H9 (cell line): ENCODE measurements around the gene IFFO2. TPM values are rescaled to one million over a fixed set of nuclear protein-coding genes. Genes with fewer than 3 reads are reported as not detected.

Source experiments
- DNase-seq: peaks from one replicate; pipeline ENCODE4 v3.0.0-alpha.2; 2017
- H2AFZ ChIP-seq: one replicate; pipeline ENCODE4 v1.6.1; 2013; ENCODE audit warnings: mild to moderate bottlenecking, low read length, control low read depth, moderate library complexity
- H2AK5ac ChIP-seq: 2 replicates; pipeline ENCODE4 v1.6.1; 2013; ENCODE audit warnings: low read length, control low read depth, mixed read lengths; ENCODE audit not compliant: insufficient read length
- H2BK120ac ChIP-seq: one replicate; pipeline ENCODE4 v1.6.1; 2013; ENCODE audit warnings: low read depth, mild to moderate bottlenecking, low read length, control low read depth, inconsistent platforms; ENCODE audit not compliant: poor library complexity, severe bottlenecking
- H2BK12ac ChIP-seq: 2 replicates; pipeline ENCODE4 v1.6.1; 2013; ENCODE audit warnings: low read length, control low read depth, mixed read lengths, low read depth; ENCODE audit not compliant: insufficient read length
- H2BK15ac ChIP-seq: 2 replicates; pipeline ENCODE4 v1.6.1; 2013; ENCODE audit warnings: low read depth, low read length, control low read depth
- H2BK20ac ChIP-seq: one replicate; pipeline ENCODE4 v1.6.1; 2013; ENCODE audit warnings: low read depth, mild to moderate bottlenecking, low read length, control low read depth, inconsistent platforms; ENCODE audit not compliant: poor library complexity, severe bottlenecking
- H2BK5ac ChIP-seq: 2 replicates; pipeline ENCODE4 v1.6.1; 2013; ENCODE audit warnings: low read length, control low read depth, mixed read lengths; ENCODE audit not compliant: insufficient read length
- H3K14ac ChIP-seq: 2 replicates; pipeline ENCODE4 v1.6.1; 2013; ENCODE audit warnings: low read length, control low read depth; ENCODE audit not compliant: insufficient read depth
- H3K18ac ChIP-seq: 2 replicates; pipeline ENCODE4 v1.6.1; 2013; ENCODE audit warnings: low read depth, mild to moderate bottlenecking, mixed read lengths, low read length, control low read depth; ENCODE audit not compliant: insufficient read length
- H3K23ac ChIP-seq: 2 replicates; pipeline ENCODE4 v1.6.1; 2013; ENCODE audit warnings: low read length, control low read depth, mixed read lengths, low read depth; ENCODE audit not compliant: insufficient read length
- H3K23me2 ChIP-seq: 2 replicates; pipeline ENCODE4 v1.6.1; 2013; ENCODE audit warnings: low read depth, mild to moderate bottlenecking, mixed read lengths, low read length, control low read depth; ENCODE audit not compliant: insufficient read length, poor library complexity, severe bottlenecking
- H3K27ac ChIP-seq: 2 replicates; pipeline ENCODE4 v1.5.1; 2013; ENCODE audit warnings: low read length, control low read depth, mixed read lengths, low read depth; ENCODE audit not compliant: insufficient read length
- H3K27me3 ChIP-seq: 2 replicates; pipeline ENCODE4 v1.6.1; 2013; ENCODE audit warnings: low read length, control low read depth, inconsistent platforms; ENCODE audit not compliant: insufficient read depth
- H3K4ac ChIP-seq: 2 replicates; pipeline ENCODE4 v1.6.1; 2013; ENCODE audit warnings: low read depth, mild to moderate bottlenecking, control low read depth, inconsistent platforms, low read length, moderate library complexity
- H3K4me1 ChIP-seq: 2 replicates; pipeline ENCODE4 v1.6.1; 2013; ENCODE audit warnings: low read length, control low read depth, inconsistent platforms; ENCODE audit not compliant: insufficient read depth
- H3K4me2 ChIP-seq: 2 replicates; pipeline ENCODE4 v1.6.1; 2013; ENCODE audit warnings: low read length, control low read depth, mixed read lengths; ENCODE audit not compliant: insufficient read length, insufficient read depth
- H3K56ac ChIP-seq: 2 replicates; pipeline ENCODE4 v1.6.1; 2013; ENCODE audit warnings: low read depth, mild to moderate bottlenecking, mixed read lengths, low read length, control low read depth; ENCODE audit not compliant: insufficient read length
- H3K79me1 ChIP-seq: 2 replicates; pipeline ENCODE4 v1.6.1; 2013; ENCODE audit warnings: low read depth, mild to moderate bottlenecking, moderate library complexity, low read length, control low read depth, inconsistent platforms; ENCODE audit not compliant: insufficient read depth, poor library complexity, severe bottlenecking
- H3K79me2 ChIP-seq: 2 replicates; pipeline ENCODE4 v1.6.1; 2013; ENCODE audit warnings: low read length, control low read depth, inconsistent platforms; ENCODE audit not compliant: insufficient read depth
- H3K9ac ChIP-seq: 2 replicates; pipeline ENCODE4 v1.6.1; 2013; ENCODE audit warnings: low read length, control low read depth, mixed read lengths; ENCODE audit not compliant: insufficient read length; ENCODE audit errors: extremely low read depth
- H3K9me3 ChIP-seq: one replicate; pipeline ENCODE4 v1.6.1; 2013; ENCODE audit warnings: low read depth, low read length, inconsistent platforms; ENCODE audit not compliant: control insufficient read depth
- H3T11ph ChIP-seq: one replicate; pipeline ENCODE4 v1.6.1; 2013; ENCODE audit warnings: mild to moderate bottlenecking, low read length, control low read depth, inconsistent platforms
- H4K20me1 ChIP-seq: one replicate; pipeline ENCODE4 v1.6.1; 2013; ENCODE audit not compliant: control insufficient read depth, insufficient read length, insufficient read depth
- H4K5ac ChIP-seq: 2 replicates; pipeline ENCODE4 v1.6.1; 2013; ENCODE audit warnings: low read depth, mild to moderate bottlenecking, mixed read lengths, low read length, control low read depth; ENCODE audit not compliant: insufficient read length
- H4K8ac ChIP-seq: replicated peaks from 2 replicates; pipeline ENCODE4 v1.6.1; 2013; ENCODE audit warnings: low read length, control low read depth, mixed read lengths, low read depth; ENCODE audit not compliant: insufficient read length
- H4K91ac ChIP-seq: 2 replicates; pipeline ENCODE4 v1.6.1; 2013; ENCODE audit warnings: low read depth, mild to moderate bottlenecking, moderate library complexity, mixed read lengths, low read length, control low read depth; ENCODE audit not compliant: insufficient read length
- H3K27ac Mint-ChIP-seq, 3 experiments: 2 replicates in 2 of 3; 3 replicates in 1 of 3; pipeline ENCODE4 v1.8.0; 2020 to 2021; ENCODE audit warnings: mixed read lengths in 3 of 3, mild to moderate bottlenecking in 1 of 3, moderate library complexity in 1 of 3
- H3K27me3 Mint-ChIP-seq: 2 replicates; pipeline ENCODE4 v1.8.0; 2021; ENCODE audit warnings: low read depth, mild to moderate bottlenecking, moderate library complexity, mixed read lengths
- H3K36me3 Mint-ChIP-seq, 3 experiments: 2 replicates in 2 of 3; 3 replicates in 1 of 3; pipeline ENCODE4 v1.8.0; 2020 to 2021; ENCODE audit warnings: low read depth in 3 of 3, mixed read lengths in 3 of 3; ENCODE audit not compliant: insufficient read depth in 1 of 3
- H3K4me1 Mint-ChIP-seq, 2 experiments: 2 replicates each; pipeline ENCODE4 v1.8.0; 2020; ENCODE audit warnings: mixed read lengths in 2 of 2
- H3K4me3 Mint-ChIP-seq, 2 experiments: 2 replicates in 1 of 2; 3 replicates in 1 of 2; pipeline ENCODE4 v1.8.0; 2020 to 2021; ENCODE audit warnings: mild to moderate bottlenecking in 2 of 2, mixed read lengths in 2 of 2, moderate library complexity in 1 of 2
- H3K9me3 Mint-ChIP-seq, 2 experiments: 2 replicates in 1 of 2; 3 replicates in 1 of 2; pipeline ENCODE4 v1.8.0; 2020; ENCODE audit warnings: mild to moderate bottlenecking in 2 of 2, mixed read lengths in 2 of 2, moderate library complexity in 1 of 2
- WGBS: extraction: QIAGEN DNeasy Blood & Tissue Kit; methylation state at CpG from one replicate; pipeline ENCODE4 v1.1.7; 2013; ENCODE audit warnings: missing lambda C conversion rate, low lambda C conversion rate, mixed read lengths; ENCODE audit not compliant: insufficient read length; ENCODE audit errors: extremely low coverage; 5-methylcytosine and 5-hydroxymethylcytosine counted together
- total RNA-seq: library from RNA; stranded (reverse); gene quantifications from 2 replicates; pipeline ENCODE4 v1.2.1, GENCODE V29; 2021
- TF ChIP-seq, protein P1 (sequence below): fragments of 200-600 bp; sonication (generic); conservative IDR thresholded peaks from 3 replicates; pipeline ENCODE4 v1.8.0; 2021; ENCODE audit warnings: antibody characterized with exemption, mild to moderate bottlenecking

IFFO2 gene
- total RNA-seq, 1 experiment from 2014 or later: 3.6 TPM

DNA sequence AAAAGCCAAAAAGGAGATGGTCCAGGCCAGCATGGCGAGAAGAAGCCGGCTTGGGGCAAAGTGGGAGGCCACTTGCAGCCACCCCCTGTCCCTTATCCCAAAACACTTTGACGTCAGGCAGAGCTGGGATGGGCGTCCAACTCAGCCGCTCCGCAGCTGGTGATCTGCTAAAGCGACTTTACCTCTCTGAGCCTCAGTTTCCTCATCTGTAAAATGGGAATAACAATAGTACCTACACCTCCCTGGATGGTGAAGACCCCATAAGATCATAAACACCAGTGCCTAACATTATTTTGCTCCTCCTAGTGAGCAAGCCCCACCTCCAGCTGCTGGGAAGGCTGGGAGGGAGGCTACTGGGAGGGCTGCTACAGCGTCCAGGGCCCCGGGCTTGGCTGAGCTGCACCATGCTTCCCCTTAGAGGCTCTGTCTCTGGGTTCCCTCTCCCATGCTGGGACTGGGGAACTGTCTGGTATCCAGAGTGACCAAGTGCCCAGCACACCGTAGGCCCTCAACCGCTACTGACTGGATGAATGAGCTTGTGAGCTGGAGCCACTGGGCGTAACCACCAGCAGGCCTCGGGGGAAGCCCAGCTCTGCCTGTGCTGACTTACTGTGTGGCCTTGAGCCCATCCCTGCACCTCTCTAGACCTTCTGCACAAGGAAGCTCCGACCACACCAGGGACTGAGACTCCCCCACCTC is 18.3 kb downstream of the IFFO2 start:
- Histone ChIP-seq H3K27ac (no peak overlapping the region), H2AFZ (no peak overlapping the region), H3K23me2 (no peaks in the 10 kb centered on the region), H4K8ac (no peak overlapping the region), H2BK15ac (no peak overlapping the region), H3K79me1 (no peaks in the 10 kb centered on the region), H3K56ac (no peak overlapping the region), H3K4ac (no peak overlapping the region), H2BK120ac (no peak overlapping the region), H2BK5ac (no peak overlapping the region), H4K5ac (no peak overlapping the region), H3K9me3 (no peaks in the 10 kb centered on the region), H3K9ac (no peak overlapping the region), H4K91ac (no peak overlapping the region), H3K4me2 (no peak overlapping the region), H2BK20ac (no peak overlapping the region), H3K23ac (no peak overlapping the region), H2AK5ac (no peak overlapping the region), H3K14ac (no peak overlapping the region), H2BK12ac (no peak overlapping the region), H3K18ac (no peak overlapping the region), H3K79me2 (no peaks in the 10 kb centered on the region), H3T11ph (no peak overlapping the region), H4K20me1 (no peaks in the 10 kb centered on the region), H3K27me3 (no peaks in the 10 kb centered on the region), H3K4me1 (peaks cover 3% of the 10 kb centered on the region; the same call in 1 of the 2 replicates)
- H3K9me3 Mint-ChIP-seq: no peaks in the 10 kb centered on the region; a peak in 2 of 5 replicates
- no peak overlapping the region for H3K4me3 Mint-ChIP-seq
- no peak overlapping the region for H3K27ac Mint-ChIP-seq
- DNase-seq: no peak
- TF ChIP-seq, protein P1, sequence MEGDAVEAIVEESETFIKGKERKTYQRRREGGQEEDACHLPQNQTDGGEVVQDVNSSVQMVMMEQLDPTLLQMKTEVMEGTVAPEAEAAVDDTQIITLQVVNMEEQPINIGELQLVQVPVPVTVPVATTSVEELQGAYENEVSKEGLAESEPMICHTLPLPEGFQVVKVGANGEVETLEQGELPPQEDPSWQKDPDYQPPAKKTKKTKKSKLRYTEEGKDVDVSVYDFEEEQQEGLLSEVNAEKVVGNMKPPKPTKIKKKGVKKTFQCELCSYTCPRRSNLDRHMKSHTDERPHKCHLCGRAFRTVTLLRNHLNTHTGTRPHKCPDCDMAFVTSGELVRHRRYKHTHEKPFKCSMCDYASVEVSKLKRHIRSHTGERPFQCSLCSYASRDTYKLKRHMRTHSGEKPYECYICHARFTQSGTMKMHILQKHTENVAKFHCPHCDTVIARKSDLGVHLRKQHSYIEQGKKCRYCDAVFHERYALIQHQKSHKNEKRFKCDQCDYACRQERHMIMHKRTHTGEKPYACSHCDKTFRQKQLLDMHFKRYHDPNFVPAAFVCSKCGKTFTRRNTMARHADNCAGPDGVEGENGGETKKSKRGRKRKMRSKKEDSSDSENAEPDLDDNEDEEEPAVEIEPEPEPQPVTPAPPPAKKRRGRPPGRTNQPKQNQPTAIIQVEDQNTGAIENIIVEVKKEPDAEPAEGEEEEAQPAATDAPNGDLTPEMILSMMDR: no peak
- H3K4me1 Mint-ChIP-seq: peaks cover 51 to 62% of the 10 kb centered on the region in 2 experiments
- no CpG with 5 or more reads among the region's 14 CpGs for WGBS
- H3K27me3 Mint-ChIP-seq: no peaks in the 10 kb centered on the region; the same call in 1 of the 2 replicates
- H3K36me3 Mint-ChIP-seq: no peaks in the 10 kb centered on the region
